Umbilical cord (tissue), 2 donors: ENCODE measurements around the gene RNASE13. TPM values are rescaled to one million over a fixed set of nuclear protein-coding genes. Genes with fewer than 3 reads are reported as not detected.

Experiments used
- DNase-seq: peaks from one replicate; pipeline ENCODE4 v3.0.0-alpha.2; 2015; ENCODE audit warnings: low spot score
- total RNA-seq: library from RNA; depleted of rRNA; stranded (reverse); fragments of >200 nt; gene quantifications from one replicate; pipeline ENCODE4 v1.2.3, GENCODE V29; 2014; ENCODE audit warnings: low replicate concordance; ENCODE audit not compliant: insufficient read depth

The RNASE13 gene
- total RNA-seq, 1 donor from 2014 or later, result not detected

DNA sequence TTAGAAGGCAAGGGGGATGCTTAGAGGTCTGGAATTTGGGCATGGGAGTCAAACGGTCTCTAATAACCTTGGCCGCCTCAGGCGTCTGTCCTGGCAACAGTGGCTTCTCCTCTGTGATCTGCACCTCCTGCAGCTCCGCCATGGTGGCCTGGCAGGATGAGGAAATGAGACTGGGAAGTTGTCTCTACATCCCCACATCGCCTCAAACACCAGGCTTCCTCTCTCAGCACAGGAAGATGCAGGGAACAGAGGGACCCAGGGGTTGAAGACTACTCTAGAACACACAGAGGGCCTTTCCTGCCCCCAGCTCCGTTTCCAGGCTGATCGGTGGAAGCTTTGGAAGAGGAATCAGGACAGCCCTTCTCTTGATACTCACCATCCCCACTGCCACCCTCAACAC lies 11.4 kb downstream of the RNASE13 start:
- no peak for DNase-seq

DNA sequence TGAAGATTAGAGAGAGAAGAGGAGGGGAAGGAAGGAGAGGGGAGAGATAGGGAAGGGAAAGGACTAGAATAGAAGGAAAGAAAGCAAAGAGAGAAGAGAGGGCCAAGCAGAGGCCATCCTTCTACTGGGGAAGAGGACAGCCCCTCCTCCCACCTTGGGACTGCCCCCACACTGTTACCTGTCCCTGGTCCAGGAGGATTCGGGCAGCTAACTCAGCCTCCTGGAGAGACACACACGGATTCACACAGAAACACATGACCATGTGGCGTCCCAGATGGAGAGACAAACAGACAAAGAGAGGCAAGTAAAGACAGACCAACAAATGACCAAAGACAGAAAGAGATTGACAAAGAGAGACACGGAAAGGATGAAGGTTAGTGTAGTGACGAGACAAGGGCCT lies 11.9 kb downstream of the RNASE13 start:
- DNase-seq, result no peak

GRCh38 chr14:21020977-21021545 lies 13.5 kb downstream of the RNASE13 start:
- DNase-seq, result no peak

- no peak for DNase-seq
These were observed 15.2 kb downstream of the RNASE13 start for GRCh38 chr14:21019366-21019765.

DNA sequence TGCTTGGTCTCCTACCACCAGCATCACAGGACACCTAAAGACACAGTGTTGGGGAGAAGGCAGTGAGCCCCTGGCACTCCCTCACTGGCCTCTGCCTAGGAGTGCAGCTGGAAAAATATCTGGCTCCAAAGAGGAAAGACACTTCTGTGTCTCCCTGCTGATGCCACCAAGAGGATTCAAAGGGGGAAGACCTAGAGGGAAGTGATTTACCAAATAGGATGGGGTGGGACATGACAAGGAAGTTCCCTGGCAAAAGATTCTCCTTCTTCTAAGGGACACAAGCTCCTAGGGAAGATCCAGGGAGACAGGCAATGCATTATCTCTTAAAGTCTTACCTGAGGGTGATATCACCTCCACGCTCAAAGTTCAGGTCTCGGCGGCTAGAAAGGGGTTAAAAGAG lies 15.8 kb downstream of the RNASE13 start:
- no peak for DNase-seq

GRCh38 chr14:21018286-21018685 lies 16.3 kb downstream of the RNASE13 start:
- no peak for DNase-seq

- no peak for DNase-seq
These were observed 16.9 kb downstream of the RNASE13 start for GRCh38 chr14:21017528-21018245.

GRCh38 chr14:21016413-21017190 lies 18.0 kb downstream of the RNASE13 start:
- no peak for DNase-seq

- DNase-seq, result no peak
These were observed 19.3 kb downstream of the RNASE13 start for GRCh38 chr14:21015312-21015711.

DNA sequence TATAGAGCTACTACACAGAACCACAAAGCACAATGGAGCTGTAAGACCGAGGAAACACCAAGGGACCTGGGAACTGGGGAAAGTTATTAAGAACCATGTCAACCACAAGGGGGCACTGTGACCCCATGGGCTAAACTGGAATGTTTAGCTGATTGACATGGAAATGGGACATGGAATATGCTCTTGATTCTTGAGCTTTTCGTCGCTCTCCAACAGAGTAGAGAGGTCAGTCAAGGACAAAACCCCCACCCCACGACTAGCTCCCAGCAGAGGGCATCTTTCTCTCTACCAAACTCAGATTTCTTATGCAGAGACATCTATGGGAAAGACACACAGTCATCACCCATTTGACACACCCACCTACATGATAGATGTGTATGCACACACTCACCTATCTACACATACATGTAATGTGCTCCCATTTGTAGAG lies 19.8 kb downstream of the RNASE13 start:
- peak; percentile 89 for DNase-seq

DNA sequence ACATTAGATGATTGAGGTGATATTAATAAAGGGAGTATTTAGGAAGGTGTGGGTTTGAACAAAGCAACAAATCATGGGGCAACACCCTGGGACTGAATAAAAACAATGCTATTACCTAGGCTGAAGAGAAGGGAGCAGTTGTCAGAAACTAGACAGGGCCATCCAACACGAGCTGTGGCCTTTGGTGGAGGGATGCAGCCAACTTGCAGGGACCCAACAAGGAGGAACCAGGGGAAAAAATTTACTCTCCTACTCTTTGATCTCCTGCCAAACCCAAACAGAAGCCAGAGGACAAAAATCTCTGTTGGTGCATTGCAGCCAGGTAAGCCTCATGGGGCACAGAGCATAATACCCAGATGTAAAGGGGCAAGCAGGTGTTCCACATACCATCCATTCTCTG lies 23.5 kb downstream of the RNASE13 start:
- DNase-seq, result no peak

DNA sequence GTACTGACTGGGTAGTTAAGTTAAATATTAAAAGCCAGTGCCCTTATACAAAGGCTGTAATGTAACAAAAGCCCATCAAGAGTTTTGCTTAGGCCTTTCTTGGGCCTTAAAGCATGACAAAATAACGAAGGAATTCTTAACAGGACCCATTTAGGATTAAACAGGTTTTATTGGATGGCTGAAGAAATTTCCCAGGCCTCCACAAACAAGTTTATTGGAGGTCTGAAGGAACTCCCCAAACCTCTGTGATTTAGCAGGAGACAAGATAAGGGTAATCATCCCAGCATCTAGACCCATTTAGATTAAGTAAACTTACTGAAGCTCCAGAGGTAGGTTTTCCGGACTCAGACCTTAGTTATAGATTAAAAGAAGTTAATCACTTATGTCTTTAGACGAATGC lies 24.9 kb downstream of the RNASE13 start:
- peak; percentile 91 for DNase-seq

DNA sequence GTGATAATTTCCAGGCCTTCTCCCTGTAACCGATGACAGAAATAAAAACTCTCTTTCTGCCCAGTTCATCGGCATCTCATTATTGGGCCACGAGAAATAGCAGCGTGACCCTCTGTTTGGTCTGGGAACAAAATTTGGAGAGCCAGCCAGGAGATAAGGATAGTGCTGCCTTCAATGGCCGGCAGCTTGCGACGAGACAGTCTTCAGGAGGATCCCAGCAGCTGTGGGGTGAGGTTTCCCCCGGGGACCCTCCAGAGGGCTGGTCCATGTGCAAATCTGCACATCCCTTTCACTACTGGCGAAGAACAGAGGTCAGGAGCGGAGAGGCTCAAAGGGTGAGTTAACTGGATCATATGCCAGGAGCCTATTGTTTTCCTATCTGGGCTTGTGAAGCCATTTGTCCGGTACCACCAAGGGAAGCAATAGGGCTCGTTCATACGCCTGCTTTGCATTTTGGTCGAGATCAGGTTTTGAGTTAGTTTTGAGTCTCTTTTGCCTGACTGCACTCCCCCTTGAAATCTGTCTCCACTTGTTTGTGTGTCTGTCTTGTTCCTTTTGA lies 30.7 kb downstream of the RNASE13 start:
- DNase-seq, result peak; percentile 50

DNA sequence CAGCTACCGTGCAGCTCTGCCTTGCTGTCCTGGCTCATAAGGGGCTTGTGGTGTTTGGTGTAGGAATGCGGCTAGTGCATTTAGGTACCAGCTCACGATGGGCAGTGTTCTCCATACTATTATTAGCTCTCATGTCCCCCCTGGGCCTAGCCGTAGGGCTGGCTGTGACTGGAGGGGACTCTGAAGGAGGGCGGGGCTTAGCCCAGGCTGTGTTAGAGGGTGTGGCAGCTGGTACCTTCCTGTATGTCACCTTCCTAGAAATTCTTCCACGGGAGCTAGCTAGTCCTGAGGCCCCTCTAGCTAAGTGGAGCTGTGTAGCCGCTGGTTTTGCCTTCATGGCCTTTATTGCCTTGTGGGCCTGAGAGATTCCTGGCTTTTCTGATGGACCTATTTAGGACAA lies 33.4 kb downstream of the RNASE13 start:
- DNase-seq, result no peak

DNA sequence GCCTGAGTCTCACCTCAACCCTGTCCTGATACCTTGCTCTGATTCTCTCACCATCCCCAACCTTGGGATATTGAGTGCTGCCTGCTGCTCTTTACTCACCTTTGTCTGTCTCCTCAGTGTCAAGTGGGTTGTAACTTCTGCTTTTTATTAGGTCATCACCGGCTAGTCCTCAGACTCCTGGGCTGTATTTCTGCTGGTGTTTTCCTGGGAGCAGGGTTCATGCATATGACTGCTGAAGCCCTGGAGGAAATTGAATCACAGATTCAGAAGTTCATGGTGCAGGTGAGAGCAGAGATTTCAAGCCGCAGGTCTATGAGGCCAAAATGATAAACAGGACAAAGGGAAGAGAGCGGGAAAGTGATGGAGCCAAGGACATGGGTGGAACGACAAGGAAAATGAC lies 35.0 kb downstream of the RNASE13 start:
- no peak for DNase-seq

- DNase-seq, result peak; percentile 95
These were observed 35.8 kb downstream of the RNASE13 start, which contains the start of gene SLC39A2 for GRCh38 chr14:20998674-20999366. Gene SLC39A2, plus strand, starts transcription at chr14:20999293. Its CDS starts 154 bp downstream, at chr14:20999447.

DNA sequence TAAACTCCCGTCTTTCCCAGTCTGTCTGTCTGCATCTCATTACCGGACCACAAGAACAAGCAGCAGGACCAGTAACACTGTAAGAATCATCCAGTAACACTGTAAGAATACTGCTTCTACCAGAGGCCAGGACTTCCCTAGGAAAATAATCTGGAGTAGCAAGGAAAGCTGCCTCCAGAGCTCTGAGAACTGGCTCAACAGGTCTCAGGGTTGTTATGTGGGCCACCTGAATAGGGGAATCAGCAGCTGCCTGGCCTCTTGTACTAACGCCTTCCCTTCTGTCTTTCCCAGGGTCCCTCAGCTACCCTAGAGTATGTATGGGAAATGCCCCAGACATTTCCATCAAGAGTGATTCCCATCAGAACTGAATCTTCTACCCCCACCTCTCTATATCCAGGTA lies 36.5 kb downstream of the RNASE13 start:
- DNase-seq, result peak; percentile 44

DNA sequence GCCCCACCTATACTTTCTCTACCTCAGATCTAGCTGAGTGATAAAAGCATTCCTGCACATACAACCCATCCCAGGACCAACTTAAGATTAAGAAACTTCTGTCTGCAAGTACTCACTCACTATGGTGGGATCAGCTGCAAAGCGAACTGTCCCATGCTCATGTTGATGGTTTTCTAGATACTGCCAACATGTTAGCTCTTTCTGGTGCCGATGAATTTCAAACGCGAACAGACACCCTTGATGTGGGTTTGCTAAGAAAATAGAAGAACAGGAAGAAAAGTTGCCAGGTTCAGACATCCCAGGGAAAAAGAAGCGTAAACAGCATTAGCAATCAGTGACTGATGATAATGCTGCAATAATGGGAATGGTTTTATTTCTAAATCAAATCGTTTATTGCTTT lies 37.0 kb downstream of the RNASE13 start:
- peak; percentile 38 for DNase-seq

DNA sequence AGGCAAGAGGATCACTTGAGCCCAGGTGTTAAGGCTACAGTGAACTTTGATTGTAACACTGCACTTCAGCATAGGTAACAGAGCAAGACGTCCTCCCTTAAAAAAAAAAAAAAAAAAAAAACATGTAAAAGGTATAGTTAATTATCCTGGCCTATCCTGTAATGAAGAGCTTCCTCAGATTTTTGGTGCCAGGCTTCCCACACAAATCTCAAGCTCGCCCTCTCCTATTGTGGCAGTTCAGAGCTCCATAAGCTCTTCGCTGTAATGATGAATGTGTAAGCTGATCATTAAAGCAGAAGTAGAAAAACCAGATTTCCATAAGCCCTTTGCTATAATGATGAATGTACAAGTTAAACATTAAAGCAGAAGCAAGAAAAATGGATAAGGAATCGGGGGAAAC lies 37.5 kb downstream of the RNASE13 start:
- no peak for DNase-seq

DNA sequence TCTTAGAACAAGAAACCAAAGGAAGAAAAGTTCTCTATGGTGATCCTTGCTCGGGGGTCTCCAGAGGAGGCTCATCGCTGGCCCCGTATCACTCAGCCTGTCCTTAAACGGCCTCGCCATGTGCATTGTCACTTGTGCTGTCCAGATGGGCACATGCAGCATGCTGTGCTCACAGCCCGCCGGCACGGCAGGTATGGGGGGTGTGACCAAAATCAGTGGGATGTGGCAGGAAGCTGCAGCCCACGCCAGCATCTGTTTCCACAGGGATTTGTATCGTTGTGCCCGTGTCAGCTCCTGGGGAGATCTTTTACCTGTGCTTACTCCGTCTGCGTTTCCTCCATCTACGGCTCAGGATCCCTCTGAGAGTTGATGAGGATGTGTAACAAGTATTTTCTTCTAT lies 38.1 kb downstream of the RNASE13 start:
- DNase-seq, result no peak

DNA sequence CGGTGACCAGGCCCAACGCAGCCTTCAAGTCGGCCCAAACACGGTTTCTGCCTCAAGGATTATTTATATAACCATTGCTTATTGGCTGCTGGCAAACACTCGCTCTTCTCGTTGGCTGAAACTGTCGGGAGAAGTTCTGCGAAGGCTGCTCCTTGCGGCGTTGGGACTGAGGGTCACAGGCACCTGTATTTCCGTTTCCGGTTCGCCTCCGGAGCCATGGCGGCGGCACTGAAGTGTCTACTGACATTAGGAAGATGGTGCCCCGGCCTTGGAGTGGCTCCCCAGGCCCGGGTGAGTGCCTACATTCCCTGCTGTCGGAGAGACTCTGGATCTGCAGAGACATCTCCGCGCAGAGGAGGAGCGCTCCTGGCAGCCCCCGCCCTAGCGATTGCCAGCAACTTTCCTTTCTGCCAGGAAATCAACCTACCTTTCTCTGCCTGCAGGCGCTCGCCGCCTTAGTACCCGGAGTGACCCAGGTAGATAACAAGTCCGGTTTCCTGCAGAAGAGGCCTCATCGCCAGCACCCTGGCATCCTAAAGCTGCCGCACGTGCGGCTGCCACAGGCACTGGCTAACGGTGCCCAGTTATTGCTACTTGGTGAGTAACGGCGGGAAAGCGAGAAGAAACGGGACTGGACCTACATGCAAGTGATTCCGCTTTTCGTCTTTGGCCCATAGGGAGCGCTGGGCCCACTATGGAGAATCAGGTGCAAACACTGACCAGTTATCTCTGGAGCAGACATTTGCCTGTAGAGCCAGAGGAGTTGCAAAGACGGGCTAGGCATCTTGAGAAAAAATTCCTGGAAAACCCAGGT lies 44.6 kb downstream of the RNASE13 start, which contains the start of gene METTL17:
Gene METTL17, plus strand, starts transcription at position 194 of the 814 bp plus-strand sequence. Its CDS starts 23 bp downstream, at position 217.
- peak; percentile 99 for DNase-seq
